CD14-positive monocyte (primary cell): ENCODE measurements around the gene CD2AP. TPM values are rescaled to one million over a fixed set of nuclear protein-coding genes. Genes with fewer than 3 reads are reported as not detected.

Experiments used
- DNase-seq, 3 donors: peaks; one replicate each; pipeline ENCODE4 v3.0.0-alpha.2; 2011 to 2022
- H2AFZ ChIP-seq: 2 replicates; pipeline ENCODE4 v1.6.0; 2012; ENCODE audit warnings: mild to moderate bottlenecking, low read depth, low read length, inconsistent platforms; ENCODE audit not compliant: insufficient read depth, poor library complexity, severe bottlenecking
- H3K27ac ChIP-seq, 2 donors: 1 replicate in 1 of 2; 2 replicates in 1 of 2; pipeline ENCODE4 v1.5.1; 2012 to 2013; ENCODE audit warnings: low read length in 2 of 2, control low read depth in 1 of 2, inconsistent platforms in 1 of 2, low read depth in 1 of 2, mild to moderate bottlenecking in 1 of 2
- H3K27me3 ChIP-seq, 2 donors: one replicate each; pipeline versions ENCODE4 v1.6.0 to v1.6.1; 2011 to 2013; ENCODE audit warnings: low read length in 2 of 2; ENCODE audit not compliant: control insufficient read depth in 2 of 2, insufficient read depth in 2 of 2
- H3K36me3 ChIP-seq, 2 donors: replicated peaks in 1 of 2; 1 replicate in 1 of 2; 2 replicates in 1 of 2; pipeline versions ENCODE4 v1.5.1 to v1.6.1; 2012 to 2013; ENCODE audit warnings: low read length in 2 of 2, control low read depth in 1 of 2, inconsistent platforms in 1 of 2, mild to moderate bottlenecking in 1 of 2; ENCODE audit not compliant: insufficient read depth in 2 of 2, control insufficient read depth in 1 of 2
- H3K4me1 ChIP-seq, 2 donors: 1 replicate in 1 of 2; 2 replicates in 1 of 2; pipeline versions ENCODE4 v1.5.1 to v1.6.1; 2012 to 2013; ENCODE audit warnings: low read length in 2 of 2, control low read depth in 1 of 2, inconsistent platforms in 1 of 2, mild to moderate bottlenecking in 1 of 2, moderate library complexity in 1 of 2; ENCODE audit not compliant: insufficient read depth in 2 of 2, control insufficient read depth in 1 of 2
- H3K4me2 ChIP-seq: replicated peaks from 2 replicates; pipeline ENCODE3; 2012; ENCODE audit warnings: low read length, moderate library complexity, mild to moderate bottlenecking; ENCODE audit not compliant: poor library complexity, severe bottlenecking; ENCODE audit errors: extremely low read depth
- H3K4me3 ChIP-seq, 3 experiments: fragments of 200-600 bp in 1 of 3; sonication (generic) in 1 of 3; replicated peaks in 1 of 3; 1 replicate in 2 of 3; 2 replicates in 1 of 3; pipeline ENCODE4 v1.5.1; 2011 to 2013; ENCODE audit warnings: low read length in 3 of 3, mild to moderate bottlenecking in 3 of 3, control low read depth in 2 of 3, low read depth in 2 of 3, inconsistent platforms in 1 of 3, moderate library complexity in 1 of 3
- H3K79me2 ChIP-seq: 2 replicates; pipeline ENCODE4 v1.6.0; 2012; ENCODE audit warnings: mild to moderate bottlenecking, control low read depth, inconsistent platforms, low read length, moderate library complexity; ENCODE audit not compliant: insufficient read depth
- H3K9ac ChIP-seq: 2 replicates; pipeline ENCODE4 v1.6.0; 2017; ENCODE audit warnings: low read length, mild to moderate bottlenecking; ENCODE audit not compliant: insufficient read depth, poor library complexity, severe bottlenecking
- H3K9me3 ChIP-seq, 2 donors: replicated peaks in 1 of 2; 1 replicate in 1 of 2; 2 replicates in 1 of 2; pipeline versions ENCODE4 v1.5.1 to v1.6.1; 2012 to 2013; ENCODE audit warnings: low read length in 2 of 2, control low read depth in 1 of 2; ENCODE audit not compliant: control insufficient read depth in 1 of 2, insufficient read depth in 1 of 2
- H4K20me1 ChIP-seq: 2 replicates; pipeline ENCODE4 v1.6.0; 2012; ENCODE audit warnings: mild to moderate bottlenecking, low read length, control low read depth, moderate library complexity; ENCODE audit not compliant: insufficient read depth
- H3K27ac Mint-ChIP-seq, 7 donors: one replicate each; pipeline ENCODE4 v1.8.0; 2020; ENCODE audit warnings: mild to moderate bottlenecking in 7 of 7, mixed read lengths in 7 of 7, moderate library complexity in 6 of 7, inconsistent platforms in 2 of 7
- H3K27me3 Mint-ChIP-seq, 3 donors: one replicate each; pipeline ENCODE4 v1.8.0; 2021 to 2022; ENCODE audit warnings: low read depth in 3 of 3, mild to moderate bottlenecking in 3 of 3, mixed read lengths in 3 of 3, moderate library complexity in 3 of 3, inconsistent platforms in 1 of 3
- H3K36me3 Mint-ChIP-seq, 2 donors: one replicate each; pipeline ENCODE4 v1.8.0; 2020; ENCODE audit warnings: mixed read lengths in 2 of 2, inconsistent platforms in 1 of 2, mild to moderate bottlenecking in 1 of 2
- H3K4me1 Mint-ChIP-seq: one replicate; pipeline ENCODE4 v1.8.0; 2020; ENCODE audit warnings: mild to moderate bottlenecking, mixed read lengths
- H3K4me3 Mint-ChIP-seq, 2 donors: one replicate each; pipeline ENCODE4 v1.8.0; 2020; ENCODE audit warnings: mild to moderate bottlenecking in 2 of 2, mixed read lengths in 2 of 2, moderate library complexity in 1 of 2
- H3K9me3 Mint-ChIP-seq, 7 donors: one replicate each; pipeline ENCODE4 v1.8.0; 2020 to 2022; ENCODE audit warnings: mixed read lengths in 7 of 7, mild to moderate bottlenecking in 6 of 7, moderate library complexity in 6 of 7, inconsistent platforms in 2 of 7
- CTCF ChIP-seq: fragments of 200-600 bp; IDR thresholded peaks from one replicate; pipeline ENCODE4 v1.8.0; 2022; ENCODE audit warnings: antibody characterized with exemption, mild to moderate bottlenecking
- WGBS: methylation state at CpG from one replicate; pipeline ENCODE4 v1.1.5; 2013; ENCODE audit warnings: missing lambda C conversion rate; ENCODE audit not compliant: insufficient coverage; 5-methylcytosine and 5-hydroxymethylcytosine counted together
- intact Hi-C, 2 donors: fragments of 100-400 bp; cut with micrococcal nuclease; formaldehyde crosslinking; loops; one replicate each; pipeline versions ENCODE4 v1.15.0 to v1.15.1; 2023
- polyA plus RNA-seq, 3 donors: library from polyadenylated mRNA; depleted of rRNA in 1 of 3; unstranded in 2 of 3; stranded (reverse) in 1 of 3; fragments of 300-500 nt in 2 of 3; fragments of >200 nt in 1 of 3; fragmentation: Illumina TruSeq in 2 of 3; gene quantifications; 1 replicate in 2 of 3; 2 replicates in 1 of 3; pipeline ENCODE4 v1.2.3, GENCODE V29; 2012 to 2021

CD2AP gene
- polyA plus RNA-seq, 3 donors, result 1.5 to 2.4 (median 2.0) TPM

GRCh38 chr6:47465117-47465516, 12.5 kb upstream of the CD2AP start:
- Mint-ChIP-seq H3K27me3 (peaks cover 0 to 2% (median 2%) of the 10 kb centered on the region in 3 donors), H3K9me3 (peaks cover 0 to 3% (median 0%) of the 10 kb centered on the region in 7 donors), H3K4me1 (peaks cover 6% of the 10 kb centered on the region), H3K27ac (no peak overlapping the region), H3K4me3 (no peak overlapping the region), H3K36me3 (no peaks in the 10 kb centered on the region)
- Histone ChIP-seq H2AFZ (no peak overlapping the region), H3K4me3 (no peak overlapping the region), H3K27ac (no peak overlapping the region), H3K9ac (no peak overlapping the region), H3K27me3 (no peaks in the 10 kb centered on the region), H3K9me3 (no peaks in the 10 kb centered on the region), H4K20me1 (no peaks in the 10 kb centered on the region), H3K79me2 (no peaks in the 10 kb centered on the region), H3K4me2 (no peak overlapping the region), H3K36me3 (no peaks in the 10 kb centered on the region), H3K4me1 (no peaks in the 10 kb centered on the region)
- WGBS, result no CpG with 5 or more reads among the region's 1 CpG
- intact Hi-C loops, result no loop called here
- TF ChIP-seq CTCF, result no peak
- DNase-seq, result no peak

- H3K27ac Mint-ChIP-seq, result no peak overlapping the region
- H3K27me3 Mint-ChIP-seq, result peaks cover 0 to 4% (median 2%) of the 10 kb centered on the region in 3 donors
Observed at GRCh38 chr6:47471911-47472310, 5.7 kb upstream of the CD2AP start.

More at GRCh38 chr6:47471911-47472310, 5.7 kb upstream of the CD2AP start:
- no peaks in the 10 kb centered on the region for H3K27me3 ChIP-seq
- no peak overlapping the region for H3K27ac ChIP-seq
- peaks cover under 1 to 2% of the 10 kb centered on the region in 2 donors for H3K4me1 ChIP-seq
- no peaks in the 10 kb centered on the region for H3K9me3 ChIP-seq
- H3K79me2 ChIP-seq, result no peaks in the 10 kb centered on the region
- H3K4me2 ChIP-seq, result no peak overlapping the region
- H3K4me1 Mint-ChIP-seq, result peaks cover 8% of the 10 kb centered on the region
- no peak overlapping the region for H3K4me3 ChIP-seq
- no CpG with 5 or more reads among the region's 1 CpG for WGBS
- no peaks in the 10 kb centered on the region for H4K20me1 ChIP-seq
- peaks cover 0 to 3% (median 0%) of the 10 kb centered on the region in 7 donors for H3K9me3 Mint-ChIP-seq
- H2AFZ ChIP-seq, result no peak overlapping the region
- no peak overlapping the region for H3K9ac ChIP-seq
- no peak for DNase-seq
- no peaks in the 10 kb centered on the region for H3K36me3 Mint-ChIP-seq
- TF ChIP-seq CTCF, result no peak
- intact Hi-C loops, result no loop called here
- H3K36me3 ChIP-seq, result no peaks in the 10 kb centered on the region
- H3K4me3 Mint-ChIP-seq, result no peak overlapping the region
